ENCODE measurements around the gene MPIG6B.
A peak's percentile ranks its signal among the peaks of the same experiment; 100 is the strongest.

DNA sequence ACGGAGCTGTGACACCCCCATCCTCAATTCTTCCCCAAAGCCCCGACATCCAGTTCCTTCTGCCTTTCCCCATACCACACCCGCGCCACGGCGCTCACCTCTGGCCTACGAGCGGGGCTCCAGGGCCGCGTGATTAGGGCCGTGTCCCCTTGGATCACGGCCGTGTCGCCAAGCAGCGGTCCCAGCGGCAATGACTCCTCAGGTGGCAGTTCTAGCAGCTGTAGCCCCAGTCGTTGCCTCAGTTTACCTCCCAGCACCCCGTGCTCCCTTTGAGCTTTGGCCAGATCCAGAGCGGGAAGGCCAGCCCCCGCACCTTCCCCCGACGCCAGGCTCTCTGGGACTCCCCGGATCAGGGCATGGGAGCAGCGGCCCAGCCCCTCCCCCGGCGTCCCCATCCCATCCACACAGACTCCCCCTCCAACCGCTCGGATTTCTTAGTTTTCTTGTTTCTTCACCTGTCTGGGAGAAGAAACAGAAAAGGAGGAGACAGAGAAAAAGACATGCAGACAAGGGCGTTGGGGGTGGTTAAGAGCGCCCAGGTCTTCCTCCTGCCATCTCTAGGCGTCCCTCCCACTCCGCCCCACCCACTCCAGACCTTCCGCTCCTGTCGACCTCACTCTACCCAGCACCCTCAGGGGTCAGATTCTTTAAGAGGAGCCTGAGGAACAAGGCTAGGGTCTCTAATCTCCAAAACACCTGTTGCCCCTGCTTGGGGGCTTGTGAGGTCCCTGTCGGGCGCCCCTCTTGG is 5.8 kb downstream of the MPIG6B start, which contains the start of gene DDAH2:
- TF ChIP-seq TAF1 (IDR thresholded peaks at IDR 0.05; ENCODE audit: low read depth) (no peak), ZBTB7A (IDR thresholded peaks at IDR 0.05; ENCODE audit: low read depth) (peak; percentile 93), EP300 (IDR thresholded peaks at IDR 0.05; ENCODE audit: borderline replicate concordance) (no peak)
